HG02763 (cell line): ENCODE results near the gene COG8.
"Not testable (repeated sequence)": the region's sequence is repeated elsewhere in the genome, so short reads cannot be mapped to it uniquely, and the experiment has no call there.

Source experiments
- ATAC-seq: cut with Tn5 transposase; IDR thresholded peaks from one replicate; pipeline ENCODE4 v1.9.1; 2021; ENCODE audit warnings: mild to moderate bottlenecking, moderate library complexity; ENCODE audit not compliant: unreplicated experiment

Gene COG8

DNA sequence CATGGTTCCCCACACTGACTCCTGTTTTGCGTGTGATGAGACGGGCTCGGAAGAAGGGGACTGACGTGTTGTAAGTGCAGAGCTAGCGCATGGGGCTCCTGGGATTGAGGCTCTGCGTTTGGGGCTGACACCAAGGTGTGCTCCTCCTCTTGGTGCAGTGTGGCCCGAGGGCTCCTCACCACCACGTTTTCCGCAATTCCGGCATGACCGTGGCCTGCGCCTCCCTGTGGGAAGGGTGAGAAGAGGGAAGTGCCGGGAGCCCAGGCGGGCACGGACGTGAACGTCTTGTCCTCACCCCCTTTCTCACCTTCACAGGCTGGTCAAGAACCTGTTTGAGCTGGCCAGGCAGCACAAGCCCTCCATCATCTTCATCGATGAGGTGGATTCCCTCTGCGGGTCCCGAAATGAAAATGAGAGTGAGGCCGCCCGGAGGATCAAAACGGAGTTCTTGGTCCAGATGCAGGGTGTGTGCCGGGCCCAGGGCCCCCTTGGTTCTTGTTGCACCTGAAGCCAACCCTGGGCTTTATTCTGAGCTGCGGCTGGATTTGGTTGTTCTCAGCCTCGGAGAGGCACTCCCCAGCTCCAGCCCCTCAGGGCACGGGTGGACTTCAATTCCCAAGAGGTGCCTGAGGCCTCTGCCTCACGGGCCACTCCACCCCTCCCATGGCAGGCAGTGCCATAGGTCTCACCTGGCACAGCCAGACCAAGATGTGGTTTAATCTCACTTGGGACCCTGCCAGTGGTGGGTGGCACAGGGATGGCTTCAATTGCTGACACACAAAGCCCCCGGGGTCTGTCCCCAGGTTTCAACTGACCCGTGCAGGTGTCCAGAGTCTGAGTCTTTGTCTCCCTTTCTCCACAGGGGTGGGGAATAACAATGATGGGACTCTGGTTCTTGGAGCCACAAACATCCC, 19.3 kb downstream of the COG8 start:
- no peak for ATAC-seq

DNA sequence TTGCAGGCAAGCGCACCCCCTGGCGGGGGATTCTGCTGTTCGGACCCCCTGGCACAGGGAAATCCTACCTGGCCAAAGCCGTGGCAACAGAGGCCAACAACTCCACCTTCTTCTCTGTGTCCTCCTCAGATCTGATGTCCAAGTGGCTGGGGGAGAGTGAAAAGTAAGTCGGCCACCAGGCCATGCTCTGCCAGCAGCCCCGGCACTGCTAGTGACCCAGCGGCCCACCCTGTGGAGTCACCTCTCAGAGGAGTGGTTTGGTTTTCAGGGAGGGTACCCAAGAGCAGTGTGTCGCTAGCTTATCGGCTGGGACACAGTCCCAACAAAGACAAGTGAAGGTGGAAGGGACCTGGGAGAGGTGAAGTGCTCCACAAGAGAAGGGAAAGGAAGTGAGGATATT, 20.0 kb downstream of the COG8 start:
- no peak for ATAC-seq

DNA sequence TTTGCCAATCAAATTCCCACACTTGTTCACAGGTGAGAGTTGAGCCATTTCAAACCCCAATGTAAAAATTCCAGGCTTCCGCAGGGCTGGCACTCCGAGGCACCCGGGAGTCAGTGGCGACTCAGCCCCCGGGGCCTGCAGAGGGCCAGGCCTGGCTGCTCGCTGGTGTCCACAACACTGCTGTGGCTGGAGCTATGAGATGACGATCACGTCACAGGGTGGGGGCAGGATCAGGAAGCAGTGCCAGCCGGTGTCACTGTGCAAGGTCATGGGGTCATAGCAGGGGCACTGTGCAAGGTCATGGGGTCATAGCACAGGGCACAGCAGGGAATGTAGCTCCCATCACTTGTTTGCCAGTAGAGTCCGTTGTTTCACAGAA, 20.5 kb downstream of the COG8 start:
- ATAC-seq, result no peak

DNA sequence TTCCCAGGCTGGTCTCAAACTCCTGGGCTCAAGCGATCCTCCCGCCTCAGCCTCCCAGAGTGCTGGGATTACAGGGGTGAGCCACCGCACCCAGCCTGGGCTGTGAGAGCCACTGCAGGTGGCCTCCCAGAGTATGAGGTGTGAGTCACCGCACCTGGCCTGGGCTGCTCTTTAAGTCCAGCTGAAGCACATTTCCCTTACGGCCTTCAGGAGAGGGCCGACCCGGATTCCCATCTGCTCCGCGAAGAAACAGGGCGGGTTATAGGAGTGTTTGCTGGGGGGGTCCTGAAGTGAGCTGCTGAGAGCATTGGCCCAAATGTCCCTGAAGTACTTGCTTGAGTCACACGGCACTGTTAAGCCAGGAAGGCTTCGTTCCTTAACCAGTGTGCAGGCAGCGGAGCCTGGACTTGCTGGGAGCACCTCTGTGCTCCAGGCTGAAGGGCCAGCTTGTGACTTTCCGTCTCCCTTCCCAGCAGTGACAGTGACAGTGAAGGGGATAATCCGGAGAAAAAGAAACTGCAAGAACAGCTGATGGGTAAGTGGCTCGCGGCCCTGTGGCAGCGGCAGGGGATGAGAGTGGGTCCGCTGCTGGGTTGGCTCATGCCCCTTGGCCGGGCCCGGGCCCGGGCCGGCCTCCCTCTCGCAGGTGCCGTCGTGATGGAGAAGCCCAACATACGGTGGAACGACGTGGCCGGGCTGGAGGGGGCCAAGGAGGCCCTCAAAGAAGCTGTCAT, 21.0 kb downstream of the COG8 start:
- ATAC-seq, result no peak

DNA sequence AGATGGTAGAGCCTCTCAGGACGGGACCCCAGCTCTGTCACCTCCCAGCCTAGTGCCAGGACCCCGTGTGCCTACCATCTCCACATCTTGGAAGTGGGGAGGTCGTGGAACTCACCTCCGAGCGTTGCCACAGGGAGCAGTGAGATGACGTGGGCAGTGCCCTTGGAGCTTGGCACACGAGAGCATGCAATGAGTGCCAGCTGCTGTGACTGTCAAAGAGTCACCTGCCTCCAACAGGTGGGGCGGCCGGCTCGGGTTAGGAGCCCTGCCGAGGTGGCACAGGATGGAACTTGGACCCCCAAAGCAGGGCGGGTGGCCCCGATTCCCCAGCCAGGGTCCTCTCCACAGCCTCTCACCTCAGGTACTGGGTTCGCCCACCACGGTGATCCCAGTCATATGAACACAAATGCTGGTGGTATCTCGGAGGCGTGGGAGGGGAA, 22.7 kb downstream of the COG8 start:
- ATAC-seq, result no peak

DNA sequence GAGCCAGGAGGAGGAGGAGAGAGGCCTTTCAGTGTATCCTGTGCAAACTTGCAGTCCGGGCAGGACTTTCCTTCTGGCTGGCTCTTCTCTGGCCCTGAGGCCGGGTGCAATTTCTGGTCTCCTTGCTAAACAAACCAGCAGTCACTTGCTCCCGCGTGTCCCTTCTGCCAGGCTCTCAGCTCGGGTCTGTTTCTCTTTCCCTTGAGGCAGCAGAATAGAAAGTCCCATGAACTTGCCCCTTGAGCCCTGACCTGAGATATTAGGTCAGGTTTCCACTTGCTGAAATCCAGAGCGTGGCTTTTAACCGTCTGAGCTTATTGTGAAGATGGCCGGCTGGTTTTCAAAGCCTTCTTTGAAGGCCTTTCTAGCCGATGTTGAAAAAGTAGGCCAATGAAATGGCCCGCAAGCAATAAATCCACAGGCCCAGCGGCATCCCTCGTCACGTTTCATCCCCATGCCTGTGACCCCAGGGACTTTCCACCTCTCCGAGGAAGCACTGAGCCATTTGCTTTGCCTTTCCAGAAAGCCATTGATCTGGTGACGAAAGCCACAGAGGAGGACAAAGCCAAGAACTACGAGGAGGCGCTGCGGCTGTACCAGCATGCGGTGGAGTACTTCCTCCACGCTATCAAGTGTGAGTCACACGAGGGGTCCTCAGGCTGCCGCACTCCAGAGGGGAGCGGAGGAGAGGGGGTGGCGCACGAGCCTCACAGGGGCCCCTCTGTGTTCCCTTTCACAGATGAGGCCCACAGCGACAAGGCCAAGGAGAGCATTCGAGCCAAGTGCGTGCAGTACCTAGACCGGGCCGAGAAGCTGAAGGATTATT, 23.7 kb downstream of the COG8 start:
- no peak for ATAC-seq

DNA sequence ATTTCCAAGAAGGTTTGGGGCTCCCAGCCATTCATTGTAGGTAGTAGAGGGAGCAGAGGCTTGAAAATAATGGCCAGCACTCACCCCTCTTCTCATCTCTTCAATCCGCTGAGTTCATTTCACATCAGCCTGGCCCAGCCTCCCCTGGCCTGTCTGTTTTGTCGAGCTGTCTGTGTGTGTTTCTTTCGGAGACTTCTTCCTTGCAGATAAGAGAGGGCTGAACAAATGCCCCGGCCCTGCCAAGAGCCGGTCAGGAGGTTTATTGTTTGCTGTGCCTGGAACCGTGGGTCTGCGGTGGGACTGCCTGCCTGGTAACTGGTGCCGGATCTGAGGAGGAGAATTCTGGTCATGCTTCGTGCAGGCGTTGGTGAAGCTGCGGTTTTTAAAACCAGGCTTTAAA, 24.8 kb downstream of the COG8 start:
- no peak for ATAC-seq

DNA sequence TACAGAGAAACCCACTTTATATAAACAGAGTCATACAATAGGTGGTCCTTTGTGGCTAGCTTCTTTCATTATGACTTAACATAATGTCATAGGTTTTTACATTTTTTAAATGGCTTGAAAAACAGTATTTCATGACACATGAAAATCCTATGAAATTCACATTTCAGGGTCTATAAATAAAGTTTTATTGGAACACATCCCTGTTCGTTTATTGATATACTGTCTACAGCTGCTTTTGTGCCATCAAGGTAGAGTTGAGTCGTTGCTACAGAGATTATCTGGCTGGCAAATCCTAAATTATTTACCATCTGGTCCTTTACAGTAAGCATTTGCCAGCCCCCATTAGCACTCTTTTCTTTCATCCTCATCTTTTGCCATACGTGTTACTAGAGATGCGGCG, 25.9 kb downstream of the COG8 start:
- ATAC-seq, result no peak

DNA sequence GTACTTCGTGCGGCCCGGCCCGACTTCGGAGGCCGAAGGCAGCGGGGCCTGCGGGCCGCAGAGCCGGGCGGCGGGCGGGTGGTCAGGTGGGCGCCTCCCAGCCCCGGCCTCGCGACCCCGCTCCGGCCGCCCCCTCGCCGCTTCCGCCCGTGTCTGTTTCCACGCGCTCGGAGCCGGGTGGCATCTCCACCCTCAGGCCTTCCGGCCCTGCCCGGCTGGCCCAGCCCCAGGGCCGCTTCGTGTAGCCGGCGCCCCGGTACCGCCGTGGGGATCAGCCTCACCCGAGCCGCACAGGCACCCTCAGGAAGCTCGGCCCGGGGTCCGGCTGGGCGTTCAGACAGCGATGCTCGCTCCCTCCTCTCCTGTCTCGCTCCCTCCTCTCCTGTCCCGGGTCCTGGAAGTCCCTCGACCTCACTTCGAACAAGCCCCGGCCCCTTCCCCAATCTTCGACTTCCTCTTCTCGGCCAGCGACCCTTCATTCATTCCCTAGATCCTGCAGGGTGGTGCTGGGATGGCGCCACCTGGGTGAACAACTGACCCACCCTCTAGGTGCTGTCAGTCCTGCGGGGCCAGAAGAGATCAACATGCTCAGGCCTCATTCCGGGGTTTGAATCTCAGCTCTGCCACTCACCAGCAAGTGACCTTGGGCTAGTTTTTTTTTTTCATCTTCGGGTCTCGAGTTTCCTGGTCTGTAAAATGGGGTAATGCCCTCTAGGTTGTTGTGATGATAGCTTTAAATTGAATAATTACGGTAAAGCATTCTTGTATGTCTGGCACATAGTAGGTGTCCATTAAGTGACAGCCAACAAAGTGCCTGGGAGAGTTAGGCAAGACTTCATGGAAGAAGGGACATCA, 27.6 kb downstream of the COG8 start:
- ATAC-seq, result peak; percentile 38

DNA sequence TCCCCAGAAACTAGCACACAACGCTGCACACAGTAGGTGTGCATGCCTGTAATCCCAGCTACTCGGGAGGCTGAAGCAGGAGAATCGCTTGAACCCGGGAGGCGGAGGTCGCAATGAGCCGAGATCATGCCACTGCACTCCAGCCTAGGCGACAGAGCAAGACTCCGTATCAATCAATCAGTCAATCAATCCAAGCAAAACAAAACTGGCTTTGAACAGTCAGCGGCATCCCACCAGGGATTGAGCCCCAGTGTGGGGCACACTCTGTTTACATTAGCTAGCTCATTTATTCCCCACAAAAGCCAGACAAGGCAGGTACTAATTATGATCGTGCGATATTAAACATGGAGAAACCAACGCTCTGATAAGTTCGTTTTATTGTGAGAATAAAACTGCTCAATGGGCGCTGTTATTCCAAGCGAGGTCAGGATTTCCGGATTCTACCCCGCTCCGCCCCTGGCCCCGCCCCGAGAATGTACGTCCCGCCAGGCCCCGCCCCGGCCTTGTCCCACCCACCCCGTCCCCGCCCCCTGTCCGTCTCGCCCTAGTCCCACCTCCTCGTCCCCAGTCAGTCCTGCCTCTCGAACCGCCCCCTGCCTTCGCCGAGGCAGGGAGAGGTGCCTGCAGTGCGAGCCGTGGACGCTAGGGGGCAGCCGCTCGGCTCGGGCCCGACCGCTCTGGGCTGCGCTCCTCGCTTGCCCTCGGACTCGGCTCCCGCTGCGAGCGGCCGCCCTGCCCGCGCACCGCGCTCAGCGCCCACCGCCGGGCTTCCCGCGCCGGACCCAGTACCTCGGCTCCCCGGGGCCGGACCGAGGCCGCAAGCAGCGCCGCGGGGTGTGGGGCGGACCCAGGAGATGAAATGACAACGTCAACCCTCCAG, 28.5 kb downstream of the COG8 start, which contains the start of gene VPS4A:
Gene VPS4A (plus strand): TSS at position 698 of the 880 bp plus-strand sequence. CDS start 162 bp downstream, at position 860.
- peak; percentile 91 for ATAC-seq

DNA sequence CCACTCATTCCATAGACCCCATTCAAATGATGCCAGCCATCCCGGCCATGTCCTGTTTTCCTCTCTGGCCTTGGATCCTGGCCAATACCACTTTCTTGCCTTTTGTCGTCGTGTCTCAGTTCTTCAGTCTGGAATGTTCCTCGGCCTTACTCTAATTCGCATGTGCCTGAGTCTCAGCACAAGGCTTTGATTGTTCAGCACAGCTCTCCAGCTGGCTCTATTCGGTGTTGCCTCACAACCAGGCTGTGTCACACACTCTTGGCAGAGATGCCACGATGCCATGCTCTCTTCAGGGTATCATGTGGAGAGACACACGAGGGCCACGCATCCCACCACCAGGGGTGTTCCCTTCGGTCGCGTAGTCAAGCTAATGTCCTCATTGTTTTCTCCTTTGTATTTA, 30.0 kb downstream of the COG8 start:
- no peak for ATAC-seq

DNA sequence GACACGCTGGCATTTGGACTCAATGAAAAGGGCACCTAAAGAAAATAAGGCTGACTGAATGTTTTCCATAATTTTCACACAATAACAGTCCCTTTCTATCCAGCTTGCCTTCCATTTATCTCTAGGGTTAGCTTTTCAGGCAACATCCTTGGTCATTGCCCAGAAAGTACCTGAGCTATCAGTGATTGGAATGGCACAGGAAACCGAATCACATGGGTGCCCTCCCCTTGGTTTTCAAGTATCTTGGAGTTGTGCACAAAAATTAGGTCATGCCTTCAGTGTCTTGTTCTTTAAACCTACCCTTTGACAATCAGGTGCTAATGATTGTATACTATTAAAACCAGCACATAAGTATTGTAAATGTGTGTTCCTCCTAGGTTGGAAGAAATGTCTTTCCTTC, 31.5 kb downstream of the COG8 start:
- no peak for ATAC-seq

DNA sequence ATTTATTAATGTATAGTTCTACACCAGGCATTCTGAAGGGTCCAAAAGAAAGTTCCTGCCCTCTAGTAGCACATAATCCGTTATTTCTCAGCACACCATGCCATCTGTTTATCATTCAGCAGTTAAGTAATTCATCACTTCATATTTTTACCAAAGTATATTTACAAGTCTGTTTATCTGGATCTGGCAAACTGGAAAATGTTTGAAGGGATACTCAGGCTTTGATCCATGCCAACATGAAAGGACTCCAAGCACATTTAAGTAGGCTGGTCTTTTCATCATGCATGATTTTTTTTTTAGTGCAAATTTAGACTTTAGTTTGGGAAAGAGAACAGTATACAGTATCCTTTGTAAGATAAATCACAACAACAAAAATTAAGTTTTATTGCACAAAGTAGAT, 32.3 kb downstream of the COG8 start:
- ATAC-seq, result no peak

DNA sequence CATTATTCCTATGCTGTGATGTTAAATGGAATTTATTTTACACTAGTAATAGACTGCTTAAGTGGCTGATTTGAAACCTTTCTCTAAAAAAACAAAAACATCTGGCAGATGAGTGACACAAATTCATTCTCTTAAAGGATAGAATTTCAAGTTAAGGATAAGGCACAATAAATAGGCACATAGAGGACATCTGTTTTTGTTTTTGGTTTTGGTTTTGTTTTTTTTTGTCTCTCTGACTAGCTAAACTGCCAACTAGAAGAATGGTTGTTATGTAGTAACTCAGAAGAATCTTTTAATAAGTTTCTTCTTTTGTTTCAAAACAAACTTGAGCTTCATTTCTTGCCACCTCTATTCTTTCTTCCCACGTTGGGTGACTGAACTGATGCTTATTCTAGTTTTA, 33.3 kb downstream of the COG8 start:
- no peak for ATAC-seq

DNA sequence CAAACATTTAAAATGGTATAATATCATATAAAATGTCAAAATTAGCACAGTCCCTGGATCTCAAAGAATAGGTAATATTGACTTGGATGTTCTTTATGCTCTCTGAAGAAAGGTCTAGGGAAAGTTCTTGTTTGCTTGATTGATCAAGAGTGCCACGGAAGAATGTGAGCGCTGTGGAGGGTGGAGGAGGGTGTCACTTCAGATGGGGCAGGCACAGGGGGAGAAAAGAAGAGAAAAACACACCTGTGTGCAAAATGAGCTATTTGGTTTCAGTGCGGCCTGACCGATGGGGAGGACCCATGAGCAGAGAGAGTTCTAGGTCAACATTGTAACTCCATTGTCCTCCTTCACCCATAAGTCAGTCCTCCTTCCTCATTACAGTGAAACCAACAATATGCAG, 37.1 kb downstream of the COG8 start:
- ATAC-seq, result no peak

DNA sequence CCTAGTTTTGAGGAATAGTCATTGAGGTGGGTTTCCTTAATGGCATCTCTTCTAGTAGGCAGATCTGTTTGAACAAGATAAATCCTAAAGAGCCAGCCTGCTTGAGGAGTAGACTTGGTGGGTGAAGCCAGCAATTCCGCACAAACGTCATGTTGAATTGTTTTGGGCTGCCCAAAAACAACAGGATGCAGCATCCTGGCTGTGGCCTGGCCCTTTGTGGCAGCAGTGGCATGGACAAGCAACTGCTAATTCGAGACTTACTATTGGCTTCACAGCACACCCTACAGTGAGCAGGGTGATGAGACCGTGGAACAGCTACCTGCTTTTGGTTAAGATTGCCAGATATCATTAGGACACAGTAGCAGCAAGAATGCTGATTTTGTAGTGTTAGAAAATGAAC, 37.5 kb downstream of the COG8 start:
- ATAC-seq, result no peak

DNA sequence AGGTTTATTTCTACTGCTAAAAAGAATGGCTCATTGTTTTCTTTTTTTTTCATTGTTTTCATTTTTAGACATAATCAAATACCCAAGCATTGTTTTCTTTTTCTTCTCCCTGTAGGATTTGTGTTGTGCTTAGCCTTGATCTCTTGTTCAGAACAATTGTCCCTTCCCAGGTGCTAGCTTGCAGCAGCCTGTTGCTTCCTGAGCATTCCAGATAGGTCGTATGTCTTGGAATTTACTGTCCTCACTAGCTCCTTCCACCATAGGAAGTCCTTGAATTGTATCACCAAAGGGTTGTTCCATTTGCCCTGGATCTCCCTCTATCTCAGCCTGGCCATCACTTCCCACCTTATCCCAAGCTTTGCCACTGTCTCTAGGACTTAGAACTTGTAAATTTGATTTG, 38.2 kb downstream of the COG8 start:
- no peak for ATAC-seq

DNA sequence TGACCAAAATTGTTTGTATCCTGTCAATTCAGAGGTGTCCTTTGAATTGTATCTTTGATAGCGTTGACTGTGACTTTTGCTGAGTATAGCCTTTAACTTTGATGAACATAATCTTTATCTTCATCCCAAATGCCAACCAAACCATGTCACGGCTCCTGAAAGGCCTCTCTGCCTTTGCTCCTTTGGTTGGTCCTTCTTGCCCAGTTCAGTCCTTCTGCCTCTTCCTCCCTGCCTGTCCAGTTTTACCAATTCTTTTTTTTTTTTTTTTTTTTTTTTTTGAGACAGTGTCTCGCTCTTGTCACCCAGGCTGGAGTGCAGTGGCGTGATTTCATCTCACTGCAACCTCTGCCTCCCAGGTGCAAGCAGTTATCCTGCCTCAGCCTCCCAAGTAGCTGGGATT, 41.1 kb downstream of the COG8 start:
- no peak for ATAC-seq

DNA sequence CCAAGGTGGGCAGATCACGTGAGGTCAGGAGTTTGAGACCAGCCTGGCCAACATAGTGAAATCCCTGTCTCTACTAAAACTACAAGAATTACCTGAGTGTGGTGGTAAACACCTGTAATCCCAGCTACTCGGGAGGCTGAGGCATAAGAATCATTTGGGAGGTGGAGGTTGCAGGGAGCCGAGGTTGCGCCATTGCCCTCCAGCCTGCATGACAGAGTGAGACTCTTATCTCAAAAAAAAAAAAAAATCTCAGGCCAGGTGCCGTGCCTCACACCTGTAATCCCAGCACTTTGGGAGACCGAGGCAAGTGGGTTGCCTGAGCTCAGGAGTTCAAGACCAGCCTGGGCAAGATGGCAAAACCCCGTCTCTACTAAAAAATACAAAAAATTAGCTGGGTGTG, 42.6 kb downstream of the COG8 start:
- ATAC-seq, result not testable (repeated sequence)
